DMS 273 (cell line): Measurements from ENCODE around the gene CRY2.

ENCODE experiments used
- DNase-seq: peaks from one replicate; lab custom pipeline; 2025; ENCODE audit not compliant: unreplicated experiment; lab: John Stamatoyannopoulos, UW

Gene CRY2

DNA sequence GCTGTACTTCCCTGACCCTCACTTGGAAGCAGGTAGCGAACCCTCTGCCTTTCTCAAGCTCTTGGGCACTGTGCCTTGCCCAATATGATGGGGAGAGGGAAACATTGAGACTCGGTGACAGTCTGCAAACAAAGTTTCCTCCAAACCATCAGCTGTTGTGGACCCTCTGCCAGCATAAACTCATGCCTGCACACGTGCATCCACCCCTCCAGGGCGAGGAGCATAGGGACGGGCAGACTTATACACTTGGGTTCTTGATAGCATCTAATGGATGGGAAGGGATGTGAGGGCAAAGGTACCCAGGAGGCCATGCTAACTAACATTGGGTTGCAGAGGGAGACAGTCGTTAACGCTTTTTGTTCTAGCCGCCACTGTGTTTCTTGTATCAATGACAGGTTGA lies 29.9 kb downstream of the CRY2 start:
- no peak for DNase-seq

DNA sequence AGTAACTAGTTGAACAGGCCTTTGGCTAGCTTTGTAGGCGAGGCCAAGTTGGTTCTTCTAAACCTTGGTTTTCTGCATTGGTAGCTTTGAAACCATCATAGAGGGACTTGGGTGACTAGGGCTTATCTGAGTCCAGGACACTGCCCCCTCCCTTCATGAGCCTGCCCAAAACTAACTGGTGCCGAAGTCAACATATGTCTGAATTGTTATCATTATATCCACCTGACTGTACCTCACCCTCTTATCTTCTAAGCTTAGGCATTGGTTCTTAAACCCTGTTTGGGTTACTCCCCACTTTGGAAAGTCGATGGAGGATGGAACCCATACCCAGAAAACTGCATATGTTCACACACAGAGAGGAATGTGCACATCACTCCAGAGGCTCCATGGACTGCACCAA lies 30.6 kb downstream of the CRY2 start:
- DNase-seq = no peak

DNA sequence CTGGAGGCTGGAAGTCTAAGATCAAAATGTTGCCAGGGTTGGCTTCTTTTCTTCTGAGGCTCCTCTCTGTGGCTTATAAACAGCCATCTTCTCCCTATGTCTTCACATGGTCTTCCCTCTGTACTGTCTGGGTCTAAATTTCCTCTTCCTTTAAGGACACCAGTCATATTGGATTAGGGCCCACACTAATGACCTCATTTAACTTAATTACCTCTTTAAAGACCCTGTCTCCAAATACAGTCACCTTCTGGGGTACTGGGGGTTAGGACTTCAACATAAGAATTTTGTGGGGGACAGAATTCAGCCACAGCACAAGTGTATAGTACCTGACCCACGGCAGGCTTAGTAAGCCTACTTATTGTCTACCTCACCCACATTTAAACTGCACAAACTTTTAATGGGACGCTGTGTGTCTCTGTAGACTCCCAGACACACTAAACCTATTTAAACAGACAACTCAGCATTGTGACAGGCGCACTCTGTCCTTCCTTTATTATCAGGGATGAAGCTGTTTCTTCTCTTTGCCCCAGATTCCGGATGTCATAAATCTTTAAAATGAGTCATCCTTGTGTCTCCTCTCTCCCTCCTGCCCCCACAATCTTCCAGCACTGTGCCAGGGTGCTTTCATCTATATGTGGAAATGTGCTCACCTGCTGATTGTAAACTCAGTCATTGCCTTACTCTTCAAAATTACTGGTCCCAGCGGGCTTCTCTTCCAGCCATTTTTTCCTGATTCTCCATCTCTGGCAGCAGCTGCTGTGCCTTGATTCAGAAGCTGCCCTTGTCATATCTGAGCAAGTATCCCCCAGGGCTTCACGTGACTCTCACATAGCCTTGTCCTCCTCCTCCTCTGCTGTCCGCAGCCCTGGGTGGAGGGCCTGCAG lies 32.8 kb downstream of the CRY2 start:
- no peak for DNase-seq

DNA sequence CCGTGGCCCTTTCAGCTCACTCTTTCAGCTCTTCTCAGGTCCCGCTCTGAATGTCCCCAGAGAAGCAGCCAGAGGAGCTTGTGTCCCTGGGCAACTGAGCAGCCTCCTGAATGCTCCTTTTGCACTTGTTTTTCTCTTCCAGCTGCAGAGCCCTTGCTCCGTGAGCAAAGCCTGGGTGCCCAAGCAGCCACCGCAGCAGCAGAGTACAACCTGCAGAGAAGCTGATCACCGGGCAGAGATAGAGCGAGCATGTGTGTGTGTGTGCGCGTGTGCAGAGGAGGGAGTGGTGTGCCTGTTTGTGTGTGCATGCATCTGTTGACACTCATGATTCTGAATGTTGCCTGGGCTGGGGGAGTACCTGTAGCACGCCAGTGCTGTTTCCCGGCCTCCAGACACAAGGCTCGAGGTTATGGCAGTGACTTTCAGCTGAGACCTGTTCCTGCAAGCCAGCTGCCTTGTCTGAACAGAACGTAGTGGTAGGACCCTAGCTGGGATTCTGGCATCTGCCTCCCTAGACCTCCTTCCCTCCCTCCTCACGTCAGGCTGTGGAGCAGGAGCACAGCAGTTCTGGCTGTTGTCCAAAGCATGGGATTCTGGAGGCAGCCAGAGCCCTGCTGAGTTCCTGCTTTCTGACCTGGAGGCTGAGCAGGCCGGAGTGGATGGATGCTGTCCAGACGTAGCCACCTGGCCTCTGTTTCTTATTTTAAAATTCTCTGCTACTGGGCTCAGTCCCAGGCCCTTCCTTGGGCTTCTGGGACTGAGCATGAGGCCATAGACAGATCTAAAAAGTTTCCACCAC lies 33.7 kb downstream of the CRY2 start:
- peak; percentile 81 for DNase-seq

DNA sequence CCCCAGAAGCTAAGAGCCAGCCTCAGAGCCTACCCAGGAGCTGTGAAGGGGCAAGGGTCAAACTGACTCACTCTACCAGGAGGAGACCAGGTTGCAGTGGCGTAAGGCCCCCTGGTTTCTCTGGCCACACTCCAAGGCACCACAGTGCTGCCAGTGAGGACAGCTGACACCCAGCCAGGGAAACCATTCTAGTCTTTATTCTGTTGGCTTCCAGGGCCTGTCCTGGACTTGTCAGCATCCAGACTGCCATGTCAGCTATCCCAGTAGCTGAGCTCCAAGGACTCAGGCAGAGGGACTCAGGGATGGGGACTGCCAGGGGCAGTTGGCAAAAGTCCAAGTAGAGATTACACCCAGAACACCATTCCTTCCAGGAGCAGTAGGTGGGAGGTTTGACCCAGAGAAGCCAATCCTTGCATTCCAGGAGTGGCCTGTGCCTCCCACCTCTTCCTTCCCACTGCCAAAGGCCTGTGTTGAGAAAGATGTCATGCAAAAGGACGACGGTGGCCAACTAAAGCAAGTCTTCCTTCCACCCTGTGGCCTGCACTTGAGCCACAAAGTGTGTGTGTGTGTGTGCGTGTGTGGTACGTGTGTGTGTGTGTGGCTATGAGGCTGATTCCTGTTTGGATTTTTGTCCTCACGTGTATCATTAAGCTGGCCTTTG lies 34.6 kb downstream of the CRY2 start:
- DNase-seq = peak; percentile 42

DNA sequence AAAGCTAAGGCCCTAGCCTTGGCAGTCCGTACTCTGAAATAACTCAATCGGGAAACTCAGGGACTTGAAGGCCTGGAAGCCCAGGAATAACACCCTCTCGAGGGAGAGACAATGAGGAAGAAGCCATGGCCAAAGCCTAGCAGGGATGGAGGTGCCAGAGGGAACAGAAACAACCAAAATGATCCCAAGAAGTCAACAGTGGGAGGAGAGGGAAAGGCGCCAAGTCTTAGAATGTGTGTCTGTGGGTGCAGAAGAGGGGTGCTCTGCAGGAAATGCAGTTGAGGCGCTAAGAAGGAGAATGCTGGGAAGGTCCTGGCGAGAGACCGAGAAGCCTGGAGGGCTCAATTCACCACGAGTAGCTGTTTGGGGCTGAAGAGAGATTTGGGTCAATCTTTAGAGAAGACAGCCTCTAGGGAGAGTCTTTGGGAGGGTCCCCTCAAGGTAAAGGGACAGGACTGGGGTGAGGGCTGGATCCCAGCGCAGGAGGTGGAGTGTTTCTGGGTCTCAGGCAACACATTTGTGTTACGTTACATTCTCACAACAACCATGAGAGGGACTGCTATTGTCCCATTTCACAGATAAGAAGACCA lies 37.4 kb downstream of the CRY2 start:
- DNase-seq = no peak

DNA sequence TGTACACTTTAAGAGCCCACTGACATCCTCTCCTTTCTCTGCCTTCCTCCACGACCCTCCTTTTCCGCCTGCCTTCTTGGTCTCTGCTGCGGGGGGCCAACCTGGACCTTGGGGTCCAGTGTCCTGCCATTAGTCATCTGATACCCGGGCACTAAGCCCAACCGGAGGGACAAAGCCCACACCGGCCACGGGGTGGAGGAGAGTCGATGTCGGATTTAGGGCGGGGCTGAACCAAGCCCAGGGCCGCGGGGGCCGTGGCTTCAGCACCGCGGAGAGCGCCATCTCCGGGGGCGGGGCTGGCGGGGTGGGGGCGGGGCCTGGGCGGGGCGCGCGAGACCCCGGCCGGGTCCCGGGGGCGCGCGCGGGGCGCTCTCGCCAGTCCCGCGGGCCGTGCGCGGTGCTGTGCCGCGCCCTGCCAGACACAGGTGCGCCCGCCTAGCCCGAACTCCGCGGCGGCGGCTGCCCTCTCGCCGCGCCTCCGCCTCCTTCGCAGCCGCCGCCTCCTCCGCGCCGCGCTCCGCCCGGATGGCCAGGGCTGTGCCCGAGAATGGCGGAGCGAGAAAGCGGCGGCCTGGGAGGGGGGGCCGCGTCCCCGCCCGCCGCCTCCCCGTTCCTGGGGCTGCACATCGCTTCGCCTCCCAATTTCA lies 38.1 kb downstream of the CRY2 start, which contains the start of gene MAPK8IP1:
Gene MAPK8IP1, plus strand, starts transcription at position 378 of the 647 bp plus-strand sequence. Its CDS starts 170 bp downstream, at position 548.
- peak; percentile 78 for DNase-seq

DNA sequence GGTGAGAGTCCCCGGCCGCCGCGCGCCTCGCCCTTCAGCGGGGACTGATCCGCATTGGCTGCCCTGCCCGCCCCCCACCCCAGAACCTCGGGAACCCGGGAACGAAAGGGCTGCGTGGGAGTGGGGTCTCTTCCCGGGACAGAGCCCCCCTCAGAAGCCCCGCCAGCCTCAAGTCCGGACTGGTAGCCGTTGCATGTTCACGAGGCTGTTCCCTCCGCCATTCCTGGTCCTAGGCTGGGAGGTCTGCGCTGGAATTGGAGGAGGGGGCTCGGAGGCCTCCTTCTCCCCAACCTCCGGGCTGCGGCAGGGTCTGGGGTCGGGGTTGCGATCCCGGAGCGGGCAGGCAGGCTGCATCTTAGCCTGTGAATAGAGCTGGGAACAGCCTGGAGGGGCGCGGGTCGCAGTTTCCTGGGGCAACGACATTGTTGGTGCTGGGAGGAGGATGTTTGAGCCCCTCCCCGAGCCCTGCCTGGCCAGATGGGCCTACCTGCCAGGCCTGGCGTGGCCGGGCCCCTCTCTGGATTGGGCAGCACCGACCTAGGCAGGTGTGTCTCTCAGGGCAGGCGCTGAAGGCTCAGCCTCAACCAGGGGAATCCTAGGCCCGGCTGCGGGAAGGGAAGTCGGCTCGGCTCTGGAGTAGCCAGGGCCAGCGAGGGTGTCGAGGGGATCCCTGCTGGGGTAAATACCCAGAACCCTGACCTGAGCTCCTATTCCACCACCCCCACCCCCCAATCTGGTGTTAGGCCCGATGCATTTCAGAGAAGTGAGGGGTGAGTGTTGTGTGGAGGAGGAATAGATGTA lies 38.8 kb downstream of the CRY2 start:
- DNase-seq = no peak

DNA sequence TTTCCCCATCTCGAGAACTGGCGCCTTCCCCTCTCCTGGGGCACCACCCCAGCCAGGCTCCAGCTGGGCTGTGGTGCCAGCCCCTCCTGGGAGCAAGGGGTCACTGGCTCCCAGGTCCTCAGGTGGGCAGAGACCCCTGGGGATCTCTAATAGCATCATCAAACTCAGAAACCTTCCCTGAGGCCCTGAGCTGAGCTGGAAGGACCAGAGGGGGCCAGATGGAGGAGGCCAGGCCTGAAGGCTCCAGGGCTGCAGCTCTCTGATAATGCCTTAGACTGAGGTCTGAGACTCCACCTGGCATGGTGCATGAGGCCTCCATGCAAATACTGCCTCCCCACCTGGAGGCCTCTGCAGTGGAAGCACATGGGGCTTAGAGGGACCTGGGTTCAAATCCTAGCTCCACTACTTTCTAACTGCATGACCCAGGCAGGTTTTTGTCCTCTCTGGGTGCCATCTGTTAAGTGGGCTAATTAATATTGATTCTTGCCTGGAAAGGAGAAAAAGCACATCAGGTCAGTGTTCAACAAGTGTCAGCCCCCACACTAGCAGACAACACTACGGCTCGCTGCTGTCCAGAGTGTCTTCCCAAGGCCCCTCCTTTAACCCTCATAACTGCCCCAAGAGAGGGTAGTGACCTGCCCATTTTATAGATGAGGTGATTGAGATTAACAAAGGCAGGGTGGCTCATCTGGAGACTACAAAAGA lies 39.7 kb downstream of the CRY2 start:
- DNase-seq = no peak

DNA sequence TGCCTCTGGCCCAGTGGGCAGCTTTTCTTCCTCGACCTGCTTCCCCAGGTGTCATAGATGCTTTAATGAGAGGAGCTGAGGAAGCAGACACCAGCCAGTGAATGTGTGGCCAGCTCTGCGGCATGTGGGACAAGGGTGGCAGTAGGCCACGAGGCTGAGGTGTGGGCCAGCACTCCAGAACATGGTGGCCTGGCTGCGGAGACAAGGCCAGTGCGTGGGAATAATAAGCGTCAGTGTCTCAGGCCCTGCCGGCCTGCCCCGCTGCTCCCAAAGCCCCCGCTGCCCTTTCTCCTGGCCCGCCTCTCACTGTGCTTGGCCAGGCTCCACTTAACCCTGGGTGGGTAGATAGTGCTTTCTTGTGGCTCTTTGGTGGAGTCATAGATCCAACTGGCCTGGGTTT lies 40.3 kb downstream of the CRY2 start:
- no peak for DNase-seq

DNA sequence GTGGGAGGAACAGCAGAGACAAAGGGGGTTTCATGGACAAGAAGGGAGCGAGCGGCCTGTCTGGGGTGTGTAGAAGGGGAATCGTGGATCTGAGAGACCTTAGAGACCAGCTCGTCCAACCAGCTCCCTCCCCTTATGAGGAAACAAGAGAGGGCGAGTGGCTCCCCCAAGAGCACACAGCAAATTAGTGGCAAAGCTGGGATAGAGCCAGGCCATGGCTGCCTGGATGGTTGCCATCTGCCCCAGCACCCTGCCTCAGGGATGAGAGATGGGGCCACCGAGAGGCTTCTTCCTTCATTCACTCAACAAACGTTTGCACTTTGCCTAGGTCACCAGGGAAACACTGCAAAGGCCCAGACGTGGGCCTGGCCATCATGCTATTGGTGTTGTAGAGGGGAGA lies 42.3 kb downstream of the CRY2 start:
- no peak for DNase-seq

DNA sequence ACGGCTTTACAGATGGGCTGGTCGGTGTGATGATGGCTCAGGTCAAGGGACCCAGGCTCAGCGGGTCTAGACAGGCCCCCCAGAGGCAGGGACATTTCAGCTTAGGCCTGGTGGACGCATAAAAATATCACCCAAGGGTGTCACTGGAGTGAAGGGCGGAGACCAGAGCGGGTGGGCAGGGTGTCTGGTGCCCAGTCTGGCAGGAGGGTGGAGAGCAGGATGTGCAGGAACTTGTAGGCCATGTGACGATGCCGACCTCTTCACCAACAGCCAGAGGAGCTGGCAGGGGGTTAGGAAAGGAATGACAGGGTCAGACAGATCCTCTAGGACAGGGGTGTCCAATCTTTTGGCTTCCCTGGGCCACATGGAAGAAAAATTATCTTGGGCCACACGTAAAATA lies 42.7 kb downstream of the CRY2 start:
- DNase-seq = no peak

DNA sequence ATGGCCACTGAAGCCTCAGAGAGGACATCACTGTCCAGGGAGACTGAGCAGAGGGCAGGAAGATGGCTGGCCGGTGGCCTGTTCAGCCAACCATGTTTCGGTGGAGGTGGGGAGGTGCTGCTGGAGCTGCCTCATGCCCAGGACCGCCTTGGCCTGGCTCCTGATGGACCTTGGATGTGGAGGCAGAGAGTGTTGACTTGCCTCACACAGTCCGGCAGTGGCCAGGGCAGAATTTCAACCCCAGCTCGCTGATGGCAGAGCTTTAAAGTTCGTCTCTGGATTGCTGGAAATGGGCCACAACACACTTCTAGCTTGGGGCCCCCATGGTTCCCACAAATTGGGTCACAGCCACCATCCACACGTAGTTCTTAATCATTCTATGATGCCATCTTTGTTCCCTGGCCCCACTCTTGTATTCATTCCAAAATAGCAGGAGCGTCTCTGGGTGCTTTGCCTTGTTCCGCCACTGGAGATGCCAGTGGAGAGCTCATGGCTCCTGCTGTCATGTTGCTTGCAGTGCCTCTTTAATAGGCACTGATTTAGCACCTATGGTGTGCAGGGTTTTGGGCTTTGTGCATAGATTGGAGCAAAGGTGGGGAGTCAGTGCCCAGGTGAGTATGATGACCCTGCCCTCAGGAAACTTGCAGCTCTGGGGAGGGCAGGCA lies 43.7 kb downstream of the CRY2 start:
- peak; percentile 21 for DNase-seq

DNA sequence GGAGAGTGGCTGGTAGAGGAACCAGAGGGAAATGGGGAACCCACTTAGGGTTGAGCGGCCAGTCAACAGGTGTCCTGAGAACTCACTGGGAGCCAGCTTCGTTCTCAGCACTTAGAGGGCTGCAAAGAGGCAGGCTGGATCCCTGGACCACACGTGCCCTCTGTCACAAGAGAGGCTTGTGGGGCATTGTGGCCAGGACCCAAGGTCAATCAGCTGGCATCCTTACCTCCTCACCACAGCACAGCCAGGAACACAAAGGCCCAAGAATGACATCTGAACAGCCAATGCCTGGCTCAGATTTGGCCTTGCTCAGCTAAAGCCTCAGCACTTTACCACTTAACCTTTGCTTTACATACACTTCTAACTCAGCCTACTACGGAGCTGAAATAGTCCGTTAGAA lies 45.6 kb downstream of the CRY2 start:
- no peak for DNase-seq

DNA sequence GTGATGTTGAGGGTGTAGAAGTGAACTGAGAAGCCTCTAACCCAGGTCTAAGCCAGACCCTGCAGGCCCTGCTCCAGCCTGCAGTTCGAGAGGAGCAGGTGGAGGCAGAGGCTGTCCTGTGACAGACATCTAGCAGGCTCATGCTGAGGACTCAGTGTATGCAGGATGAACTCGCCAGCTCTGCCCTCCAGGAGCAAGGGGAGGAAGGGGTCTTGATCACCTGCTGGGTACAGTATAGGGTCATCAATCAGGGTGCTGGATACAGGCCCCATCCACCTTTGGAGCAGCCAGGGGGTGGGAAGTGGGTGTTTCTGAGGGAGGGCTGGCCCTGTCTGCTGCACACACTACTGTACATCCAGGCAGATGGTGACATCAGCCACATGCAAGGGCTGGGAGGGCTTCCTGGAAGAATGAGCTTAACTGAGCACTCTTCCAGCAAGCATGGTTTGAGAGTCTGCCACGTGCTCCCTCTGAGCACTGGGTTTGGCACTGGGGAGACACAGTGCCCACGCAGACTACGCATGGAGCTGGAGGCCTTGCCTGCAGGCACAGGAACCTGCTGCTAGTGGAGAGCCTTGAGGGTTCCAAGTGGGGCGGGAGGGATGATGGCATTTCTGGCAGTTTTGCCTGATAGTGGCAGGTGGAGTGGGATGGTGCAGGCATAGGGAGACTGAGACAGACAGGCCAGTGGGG lies 47.4 kb downstream of the CRY2 start:
- peak; percentile 25 for DNase-seq

DNA sequence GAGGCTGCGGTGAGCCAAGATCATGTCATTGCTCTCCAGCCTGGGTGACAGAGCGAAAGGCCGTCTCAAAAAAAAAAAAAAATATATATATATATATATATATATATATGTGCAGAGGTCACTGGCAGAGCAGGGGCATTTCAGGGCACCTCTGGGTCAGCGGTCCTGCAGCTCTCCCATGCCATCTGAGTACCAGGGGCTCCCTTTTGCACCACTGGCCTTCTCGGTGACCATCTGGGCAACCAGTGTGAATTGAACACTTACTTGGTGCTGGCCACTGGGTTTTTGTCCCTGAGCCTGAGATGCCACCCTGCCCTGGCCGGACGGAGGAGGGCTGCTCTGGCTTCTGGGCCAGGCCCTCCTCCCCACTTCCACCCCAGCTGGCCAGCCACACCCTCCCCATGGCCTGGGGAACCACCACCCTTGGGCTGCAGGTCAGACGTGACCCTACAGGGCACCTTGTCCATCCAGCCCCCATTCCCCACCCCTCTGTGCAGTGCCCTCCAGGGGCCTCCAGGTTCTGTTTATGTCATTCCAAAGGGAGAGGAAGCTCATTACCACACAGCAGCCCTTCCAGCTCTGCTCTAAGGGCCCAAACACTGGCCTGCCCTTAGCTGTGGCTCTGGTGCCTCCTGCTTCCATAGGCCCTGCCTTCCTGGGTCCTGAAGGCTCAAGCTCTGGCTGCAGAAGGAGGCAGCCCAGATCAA lies 48.4 kb downstream of the CRY2 start:
- DNase-seq = peak; percentile 34

DNA sequence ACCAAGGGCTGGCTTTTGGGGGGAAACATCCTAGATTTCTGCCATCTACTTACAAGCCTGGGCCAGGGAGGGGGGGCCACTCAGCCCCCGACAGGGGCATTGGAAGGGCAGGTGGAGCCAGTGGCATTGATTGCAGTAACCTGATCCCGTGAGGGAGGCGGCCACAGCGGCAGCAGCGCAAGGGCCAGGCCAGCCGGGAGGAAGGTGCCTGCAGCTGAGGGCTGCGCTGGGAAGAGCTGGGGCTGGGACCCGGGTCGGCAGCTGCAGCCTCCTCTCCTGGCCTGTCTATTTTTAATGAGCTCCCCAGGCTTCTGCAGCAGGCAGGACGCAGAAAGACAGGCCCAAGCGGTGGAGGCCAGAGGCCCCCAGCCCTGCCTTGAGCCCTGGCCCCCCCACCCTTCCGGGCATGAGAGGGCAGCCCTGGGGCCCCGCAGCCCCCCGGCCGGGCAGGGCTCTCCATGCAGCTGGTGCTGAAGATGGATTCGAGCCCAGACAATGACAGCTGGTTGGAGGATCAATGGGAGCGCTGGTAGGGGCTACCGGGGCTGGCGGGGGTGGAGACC lies 49.2 kb downstream of the CRY2 start:
- peak; percentile 79 for DNase-seq
